Measurements from ENCODE around the gene ZNRD2.
"Not testable (repeated sequence)": the region's sequence is repeated elsewhere in the genome, so short reads cannot be mapped to it uniquely, and the experiment has no call there.

Gene ZNRD2

DNA sequence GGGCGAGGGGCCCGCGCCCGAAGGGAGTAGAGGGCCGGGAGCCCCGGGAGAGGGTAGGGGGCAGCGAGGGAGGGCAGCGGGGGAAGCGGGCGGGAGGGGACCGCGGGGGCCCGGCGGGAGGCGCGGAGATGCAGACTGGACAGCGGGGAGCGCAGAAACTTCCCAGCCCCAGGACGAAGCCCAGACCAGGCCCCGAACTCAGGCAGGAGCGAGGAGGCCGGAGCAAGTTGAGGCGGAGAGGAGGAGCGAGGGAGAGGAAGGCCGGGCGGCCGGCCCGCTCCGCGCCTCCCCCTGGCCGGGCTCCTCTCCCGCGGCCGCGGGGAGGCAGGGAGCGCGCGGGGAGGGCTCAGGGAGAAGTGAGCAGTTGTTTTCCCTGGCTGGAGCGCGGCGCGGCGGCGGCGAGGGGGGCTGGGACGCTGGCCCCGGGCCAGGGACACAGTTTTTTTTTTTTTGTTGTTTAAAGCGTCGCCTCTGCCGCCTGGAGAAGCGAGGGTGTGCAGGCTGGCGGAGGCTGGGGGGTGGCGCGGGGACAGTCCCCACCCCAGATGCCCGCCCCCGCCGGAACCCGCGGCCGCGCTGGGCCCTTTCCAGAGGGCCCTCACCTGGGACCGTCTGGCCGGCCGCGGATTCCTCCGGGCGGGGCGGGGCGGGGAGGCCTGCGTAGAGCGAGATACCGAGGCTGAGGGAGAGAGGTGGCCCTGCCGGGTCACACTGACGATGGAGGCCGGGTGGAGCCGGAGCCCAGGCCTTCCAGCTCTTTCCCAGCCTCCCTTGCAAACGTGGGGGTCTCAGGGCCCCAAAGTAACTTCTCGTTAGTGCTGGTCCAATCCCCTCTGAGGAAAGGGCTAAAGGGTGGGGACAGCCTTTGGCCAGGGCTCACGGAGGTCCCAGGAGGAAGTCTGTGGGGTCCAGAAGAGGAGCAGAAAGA is 12.0 kb upstream of the ZNRD2 start, which contains the start of gene LTBP3:
TSS of gene LTBP3 (minus strand) at position 358 of the 928 bp plus-strand sequence. CDS start 400 bp downstream, outside the sequence.
- H3K4me1 Mint-ChIP-seq, result peaks cover 66% of the 10 kb centered on the region
- DNase-seq (ENCODE audit: low spot score in 2 of 2) (no peak), ATAC-seq (peak; percentile 54)
- H3K36me3 Mint-ChIP-seq, result peaks cover 5% of the 10 kb centered on the region
- H3K27ac Mint-ChIP-seq, result peak within 1 kb of the TSS; percentile 90
- H3K9me3 Mint-ChIP-seq, result no peaks in the 10 kb centered on the region
- peak within 1 kb of the TSS; percentile 75 for H3K4me3 Mint-ChIP-seq

DNA sequence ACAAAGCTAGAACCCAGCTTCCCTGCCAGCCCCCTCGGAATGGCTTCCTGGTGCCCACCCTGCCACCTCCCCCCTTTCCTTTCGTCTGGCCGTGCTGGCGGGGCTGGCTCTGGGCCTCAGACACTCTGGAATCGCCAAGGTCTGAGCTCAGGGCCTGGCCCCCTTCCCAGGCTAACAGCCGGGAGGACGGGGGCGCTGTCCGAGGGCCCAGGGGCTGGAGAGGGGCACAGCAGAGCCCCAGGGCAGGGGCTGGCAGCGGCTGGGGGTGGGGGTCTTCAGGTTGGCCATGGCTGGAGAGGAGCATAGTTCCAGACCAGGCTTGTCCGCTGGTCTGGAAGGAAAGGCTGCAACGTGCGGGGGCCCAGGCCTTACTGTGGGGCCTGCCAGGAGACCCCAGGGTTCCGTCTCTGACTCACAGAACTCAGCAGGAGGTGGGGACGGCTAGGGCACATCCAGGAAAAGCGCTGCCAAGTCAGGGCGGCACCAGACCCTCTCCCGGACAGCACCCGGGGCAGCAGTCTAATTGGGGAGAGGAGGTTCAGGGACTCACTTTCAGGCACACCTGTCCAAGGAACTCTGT is 11.3 kb upstream of the ZNRD2 start:
- Mint-ChIP-seq H3K9me3 (no peaks in the 10 kb centered on the region), H3K4me3 (peak overlapping the region; percentile 75), H3K27ac (peak overlapping the region; percentile 90), H3K36me3 (peaks cover 5% of the 10 kb centered on the region), H3K4me1 (peaks cover 64% of the 10 kb centered on the region)
- DNase-seq (ENCODE audit: low spot score in 2 of 2) (no peak), ATAC-seq (no peak)

- ATAC-seq (peak; percentile 72), DNase-seq (ENCODE audit: low spot score in 2 of 2) (no peak)
- Mint-ChIP-seq H3K27ac (peak overlapping the region; percentile 90), H3K9me3 (no peaks in the 10 kb centered on the region), H3K36me3 (peaks cover 5% of the 10 kb centered on the region), H3K4me3 (peak overlapping the region; percentile 75), H3K4me1 (peaks cover 59% of the 10 kb centered on the region)
Observed at GRCh38 chr11:65559535-65559934, 10.7 kb upstream of the ZNRD2 start.

GRCh38 chr11:65559951-65560537 is 10.2 kb upstream of the ZNRD2 start:
- peak overlapping the region; percentile 90 for H3K27ac Mint-ChIP-seq
- H3K4me1 Mint-ChIP-seq, result peaks cover 59% of the 10 kb centered on the region
- no peak for ATAC-seq

DNA sequence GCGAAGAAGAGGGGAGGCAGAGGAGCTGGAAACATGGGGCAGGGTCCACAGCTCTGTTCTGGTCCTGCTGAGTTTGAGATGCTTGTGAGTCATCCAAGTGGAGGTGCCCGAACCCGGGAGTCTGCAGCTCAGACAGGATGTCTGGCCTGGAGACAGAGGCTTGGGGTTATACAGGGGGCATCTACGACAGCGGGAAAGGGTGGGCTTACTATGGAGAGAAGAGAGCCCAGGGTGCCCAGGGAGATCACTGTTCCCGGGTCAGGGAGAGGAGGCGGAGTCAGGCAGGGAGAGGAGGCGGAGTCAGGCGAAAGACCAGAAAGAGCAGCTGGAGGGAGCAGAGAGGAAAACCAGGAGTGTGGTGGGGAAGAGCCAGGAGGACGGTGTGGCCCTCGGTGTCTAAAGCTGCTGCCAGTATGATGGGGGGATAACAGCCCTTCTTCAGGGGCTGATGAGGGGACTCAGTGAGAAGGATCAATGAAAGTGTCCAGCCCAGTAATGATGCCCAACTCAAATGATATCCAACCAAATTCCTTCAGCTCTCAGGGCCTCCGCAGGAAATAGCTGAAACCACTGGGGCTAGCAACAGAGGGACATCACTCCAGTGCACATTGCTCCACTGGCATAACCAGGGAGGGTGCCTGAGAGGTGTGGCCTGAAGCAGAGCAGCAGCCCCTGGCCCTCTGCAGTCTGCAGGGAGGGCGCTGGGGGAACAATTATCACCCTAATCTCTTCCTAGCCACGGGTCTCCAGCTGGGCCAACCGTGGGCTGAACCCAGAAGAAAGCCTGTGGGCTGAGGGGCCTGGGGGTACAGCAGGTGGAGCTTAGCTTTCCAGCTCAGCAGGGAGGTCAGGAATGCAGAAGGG is 9.5 kb upstream of the ZNRD2 start:
- Mint-ChIP-seq H3K4me3 (no peak overlapping the region), H3K4me1 (peaks cover 59% of the 10 kb centered on the region), H3K27ac (peak overlapping the region; percentile 90), H3K36me3 (no peaks in the 10 kb centered on the region), H3K9me3 (no peaks in the 10 kb centered on the region)
- no peak for DNase-seq (ENCODE audit: low spot score in 2 of 2)
- ATAC-seq, result no peak

More at GRCh38 chr11:65559951-65560537, 10.2 kb upstream of the ZNRD2 start:
- Mint-ChIP-seq H3K36me3 (peaks cover 3% of the 10 kb centered on the region), H3K9me3 (no peaks in the 10 kb centered on the region), H3K4me3 (no peak overlapping the region)
- DNase-seq (ENCODE audit: low spot score in 2 of 2), result no peak

GRCh38 chr11:65562020-65562419 is 8.3 kb upstream of the ZNRD2 start:
- Mint-ChIP-seq H3K9me3 (no peaks in the 10 kb centered on the region), H3K4me3 (no peak overlapping the region), H3K27ac (peak overlapping the region; percentile 42), H3K4me1 (peaks cover 59% of the 10 kb centered on the region), H3K36me3 (no peaks in the 10 kb centered on the region)
- DNase-seq (ENCODE audit: low spot score in 2 of 2) (no peak), ATAC-seq (no peak)

GRCh38 chr11:65562788-65563187 is 7.5 kb upstream of the ZNRD2 start:
- Mint-ChIP-seq H3K4me3 (no peak overlapping the region), H3K36me3 (peaks cover under 1% of the 10 kb centered on the region), H3K27ac (no peak overlapping the region), H3K9me3 (no peaks in the 10 kb centered on the region), H3K4me1 (peaks cover 54% of the 10 kb centered on the region)
- DNase-seq (ENCODE audit: low spot score in 2 of 2) (no peak), ATAC-seq (peak; percentile 22)

DNA sequence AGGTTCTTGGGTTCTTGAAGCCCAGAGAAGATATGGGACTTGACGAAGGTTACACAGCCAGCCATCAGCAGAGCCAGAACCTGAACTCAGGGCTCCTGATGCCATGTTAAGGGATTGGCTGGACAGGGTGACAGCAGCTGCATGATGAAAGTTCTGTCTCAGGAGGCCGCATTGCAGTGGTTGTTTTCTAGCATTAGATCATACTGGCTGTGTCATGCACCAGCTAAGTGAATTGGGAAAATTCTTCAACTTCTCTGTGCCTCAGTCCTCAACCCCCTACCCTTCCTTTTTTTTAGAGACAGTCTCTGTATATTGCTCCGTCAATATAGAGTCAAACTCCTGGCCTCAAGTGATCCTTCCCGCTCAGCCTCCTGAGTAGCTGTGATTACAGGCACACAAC is 6.7 kb upstream of the ZNRD2 start:
- no peak for DNase-seq (ENCODE audit: low spot score in 2 of 2)
- Mint-ChIP-seq H3K4me3 (no peak overlapping the region), H3K4me1 (peaks cover 61% of the 10 kb centered on the region), H3K36me3 (peaks cover 8% of the 10 kb centered on the region), H3K9me3 (no peaks in the 10 kb centered on the region), H3K27ac (peak overlapping the region; percentile 93)
- no peak for ATAC-seq

DNA sequence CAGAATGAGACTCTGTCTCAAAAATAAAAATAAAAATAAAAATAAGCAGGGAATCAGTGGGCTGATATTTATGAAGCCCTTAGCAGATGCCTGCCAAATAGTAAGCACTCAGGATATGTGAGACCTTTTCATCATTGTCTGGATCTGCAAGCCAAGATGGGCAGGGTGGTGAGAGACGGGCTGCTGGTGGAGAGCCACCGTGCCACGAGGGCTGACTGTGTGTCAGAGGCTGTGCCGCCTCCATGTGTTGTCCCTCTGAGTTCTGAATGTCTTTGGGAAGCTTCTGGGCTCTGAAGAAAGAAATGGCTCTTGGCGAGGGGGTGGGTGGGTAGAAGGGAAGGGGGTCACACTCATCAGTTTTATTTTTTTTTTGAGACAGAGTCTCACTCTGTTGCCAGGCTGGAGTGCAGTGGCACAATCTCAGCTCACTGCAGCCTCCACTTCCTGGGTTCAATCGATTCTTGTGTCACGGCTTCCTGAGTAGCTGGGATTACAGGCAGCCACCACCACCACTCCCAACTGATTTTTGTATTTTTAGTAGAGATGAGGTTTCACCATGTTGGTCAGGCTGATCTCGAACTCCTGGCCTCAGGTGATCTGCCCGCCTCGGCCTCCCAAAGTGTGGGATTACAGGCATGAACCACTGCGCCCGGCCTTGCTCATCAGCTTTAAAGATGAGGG is 5.3 kb upstream of the ZNRD2 start:
- H3K9me3 Mint-ChIP-seq; ATAC-seq; DNase-seq (ENCODE audit: low spot score in 2 of 2): not testable (repeated sequence)
- Mint-ChIP-seq H3K27ac (peak overlapping the region; percentile 93), H3K36me3 (peaks cover 23% of the 10 kb centered on the region), H3K4me3 (peak overlapping the region; percentile 68), H3K4me1 (peaks cover 64% of the 10 kb centered on the region)

DNA sequence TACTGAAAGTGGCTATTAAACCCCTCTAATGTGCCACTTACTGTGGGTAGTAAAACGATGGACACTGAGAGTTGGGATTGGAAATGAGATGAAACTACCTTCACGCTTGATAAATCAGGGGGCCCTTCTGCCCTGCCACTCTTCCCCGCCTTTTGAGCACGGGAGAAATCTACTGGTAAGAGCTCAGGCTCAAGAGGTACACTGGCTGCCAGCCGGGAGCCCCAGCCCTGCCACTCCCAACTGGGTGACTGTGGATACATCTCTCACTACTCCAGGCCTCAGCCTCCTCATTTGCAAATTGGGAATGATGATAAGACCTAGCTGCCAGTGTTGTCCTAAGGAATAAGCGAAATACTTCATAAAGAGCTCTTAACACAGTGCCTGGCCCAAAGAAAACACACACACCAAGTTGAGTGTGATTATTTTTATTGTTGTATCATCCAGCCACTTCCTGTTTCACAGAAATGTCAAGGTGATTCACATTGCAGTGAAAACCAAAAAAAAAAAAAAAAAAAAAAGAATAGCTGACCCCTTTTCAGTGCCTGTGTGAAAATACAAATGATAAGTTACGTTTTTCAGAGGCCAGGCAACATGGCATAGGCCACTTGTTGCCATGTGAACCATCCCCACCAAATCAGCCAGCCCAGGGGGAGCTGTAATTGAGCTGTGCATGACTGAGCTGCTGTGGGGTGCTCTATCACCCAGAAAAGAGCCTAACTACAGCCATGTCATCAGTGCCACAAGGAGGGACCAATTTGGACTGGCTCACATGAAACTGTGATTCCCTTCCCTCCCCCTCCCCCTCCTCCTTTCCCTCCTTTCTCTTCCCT is 4.4 kb upstream of the ZNRD2 start:
- Mint-ChIP-seq H3K36me3 (peaks cover 31% of the 10 kb centered on the region), H3K9me3 (no peaks in the 10 kb centered on the region), H3K4me1 (peaks cover 62% of the 10 kb centered on the region), H3K27ac (peak overlapping the region; percentile 93), H3K4me3 (peak overlapping the region; percentile 68)
- ATAC-seq (peak; percentile 23), DNase-seq (ENCODE audit: low spot score in 2 of 2) (no peak)

- peaks cover 78% of the 10 kb centered on the region for H3K4me1 Mint-ChIP-seq
- H3K4me3 Mint-ChIP-seq, result peak overlapping the region; percentile 96
- H3K27ac Mint-ChIP-seq, result peak overlapping the region; percentile 97
- no peak for DNase-seq (ENCODE audit: low spot score in 2 of 2)
- H3K9me3 Mint-ChIP-seq, result no peaks in the 10 kb centered on the region
- ATAC-seq, result peak; percentile 32
- peaks cover 62% of the 10 kb centered on the region for H3K36me3 Mint-ChIP-seq
Observed at GRCh38 chr11:65569164-65569972, 909 bp upstream of the ZNRD2 start.

DNA sequence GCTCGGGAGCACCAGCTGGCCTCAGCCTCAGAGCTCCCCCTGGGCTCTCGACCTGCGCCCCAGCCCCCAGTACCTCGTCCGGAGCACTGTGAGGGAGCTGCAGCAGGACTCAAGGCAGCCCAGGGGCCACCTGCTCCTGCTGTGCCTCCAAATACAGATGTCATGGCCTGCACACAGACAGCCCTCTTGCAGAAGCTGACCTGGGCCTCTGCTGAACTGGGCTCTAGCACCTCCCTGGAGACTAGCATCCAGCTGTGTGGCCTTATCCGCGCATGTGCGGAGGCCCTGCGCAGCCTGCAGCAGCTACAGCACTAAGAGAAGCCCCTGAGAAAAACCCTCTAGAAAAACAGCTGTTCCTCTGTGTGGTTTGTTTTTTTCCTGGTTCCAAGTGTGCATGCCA is 1.1 kb downstream of the ZNRD2 start:
- DNase-seq (ENCODE audit: low spot score in 2 of 2), result no peak
- no peaks in the 10 kb centered on the region for H3K9me3 Mint-ChIP-seq
- peak overlapping the region; percentile 94 for H3K27ac Mint-ChIP-seq
- H3K36me3 Mint-ChIP-seq, result peaks cover 80% of the 10 kb centered on the region
- peaks cover 71% of the 10 kb centered on the region for H3K4me1 Mint-ChIP-seq
- H3K4me3 Mint-ChIP-seq, result peak overlapping the region; percentile 96
- ATAC-seq, result no peak

GRCh38 chr11:65571940-65572339 is 1.7 kb downstream of the ZNRD2 start:
- H3K36me3 Mint-ChIP-seq, result peaks cover 86% of the 10 kb centered on the region
- peak overlapping the region; percentile 94 for H3K27ac Mint-ChIP-seq
- H3K4me1 Mint-ChIP-seq, result peaks cover 65% of the 10 kb centered on the region
- no peaks in the 10 kb centered on the region for H3K9me3 Mint-ChIP-seq
- DNase-seq (ENCODE audit: low spot score in 2 of 2), result peak in 1 of 2 donors; percentile 73
- peak overlapping the region; percentile 96 for H3K4me3 Mint-ChIP-seq
- ATAC-seq, result no peak

Data from stimulated activated effector memory CD8-positive, alpha-beta T cell treated with anti-CD3 and anti-CD28 coated beads, Interleukin-12 subunit alpha, Interleukin-12 subunit beta, amount 100 ng/mL, for 72 hours (primary cell).